Glutamatergic neuron (in vitro differentiated cells): Measurements from ENCODE around the gene ZXDC. TPM values are rescaled to one million over a fixed set of nuclear protein-coding genes. Genes with fewer than 3 reads are reported as not detected.

Source experiments
- DNase-seq: peaks from one replicate; pipeline ENCODE4 v3.0.0; 2022
- H3K27ac Mint-ChIP-seq: one replicate; pipeline ENCODE4 v1.8.0; 2020; ENCODE audit warnings: mild to moderate bottlenecking, mixed read lengths, inconsistent platforms; ENCODE audit not compliant: unreplicated experiment
- H3K27me3 Mint-ChIP-seq: one replicate; pipeline ENCODE4 v1.8.0; 2020; ENCODE audit warnings: mild to moderate bottlenecking, moderate library complexity, mixed read lengths, inconsistent platforms; ENCODE audit not compliant: unreplicated experiment
- H3K36me3 Mint-ChIP-seq: one replicate; pipeline ENCODE4 v1.8.0; 2020; ENCODE audit warnings: mild to moderate bottlenecking, mixed read lengths, inconsistent platforms; ENCODE audit not compliant: unreplicated experiment
- H3K4me1 Mint-ChIP-seq: one replicate; pipeline ENCODE4 v1.8.0; 2020; ENCODE audit warnings: mild to moderate bottlenecking, low read depth, mixed read lengths, inconsistent platforms; ENCODE audit not compliant: unreplicated experiment
- H3K4me3 Mint-ChIP-seq: one replicate; pipeline ENCODE4 v1.8.0; 2020; ENCODE audit warnings: mild to moderate bottlenecking, mixed read lengths, inconsistent platforms; ENCODE audit not compliant: unreplicated experiment
- H3K9me3 Mint-ChIP-seq: one replicate; pipeline ENCODE4 v1.8.0; 2020; ENCODE audit warnings: mild to moderate bottlenecking, moderate library complexity, mixed read lengths, inconsistent platforms; ENCODE audit not compliant: unreplicated experiment
- total RNA-seq: library from RNA; stranded (reverse); fragmentation: NEBNext Ultra II Directional; extraction: Animal tissue kit (Norgen Biotek cat#: 25700); gene quantifications from one replicate; pipeline ENCODE4 v1.2.1, GENCODE V29; 2021; ENCODE audit not compliant: unreplicated experiment
- TF ChIP-seq, protein P1 (sequence below): fragments of 200-600 bp; sonication (generic); IDR thresholded peaks from one replicate; pipeline ENCODE4 v1.5.0; 2021; ENCODE audit not compliant: partially characterized antibody, unreplicated experiment

ZXDC gene
- total RNA-seq, 1 donor from 2014 or later, result 39.5 TPM

DNA sequence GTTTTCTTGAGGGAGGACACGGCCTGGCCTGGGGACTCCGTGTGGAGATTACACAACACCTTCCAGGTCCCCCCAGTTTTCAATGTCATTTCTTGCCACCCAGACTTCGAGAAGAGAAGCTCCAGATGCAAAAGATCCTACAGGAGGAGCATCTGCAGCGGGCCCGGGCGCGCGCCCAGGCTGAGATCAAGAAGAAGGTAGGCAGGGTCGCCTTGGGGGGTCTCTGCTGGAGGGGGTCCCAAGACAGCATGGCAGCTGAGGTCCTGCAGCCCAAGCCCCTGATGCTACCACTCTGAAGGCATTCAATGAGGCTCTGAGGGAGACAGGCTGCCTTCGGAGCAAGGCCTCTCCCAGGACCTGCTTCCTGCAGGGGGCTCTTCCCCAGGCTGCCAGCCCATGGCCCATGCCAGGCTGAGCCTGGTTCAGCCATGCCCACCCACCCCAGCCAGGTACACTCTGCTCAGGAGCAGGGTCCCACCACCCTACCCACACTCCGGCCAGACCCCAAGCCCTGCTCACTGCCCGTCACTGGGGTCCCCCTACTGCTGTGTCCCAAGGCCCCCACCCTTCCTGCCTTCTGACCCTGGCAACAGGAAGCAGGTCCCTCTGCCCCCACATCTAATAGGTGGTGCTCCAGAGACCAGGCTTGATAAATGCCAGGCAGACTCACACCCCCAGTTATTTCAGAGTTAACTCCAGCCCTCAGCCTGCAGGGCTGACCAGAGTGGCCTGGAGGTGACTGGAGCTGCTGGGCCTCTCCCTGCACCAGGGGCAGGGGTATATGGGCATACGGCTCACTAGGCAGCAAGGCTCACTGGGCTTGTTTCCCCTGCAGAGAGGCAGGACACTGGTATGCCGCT, 40.0 kb downstream of the ZXDC start:
- TF ChIP-seq, protein P1, sequence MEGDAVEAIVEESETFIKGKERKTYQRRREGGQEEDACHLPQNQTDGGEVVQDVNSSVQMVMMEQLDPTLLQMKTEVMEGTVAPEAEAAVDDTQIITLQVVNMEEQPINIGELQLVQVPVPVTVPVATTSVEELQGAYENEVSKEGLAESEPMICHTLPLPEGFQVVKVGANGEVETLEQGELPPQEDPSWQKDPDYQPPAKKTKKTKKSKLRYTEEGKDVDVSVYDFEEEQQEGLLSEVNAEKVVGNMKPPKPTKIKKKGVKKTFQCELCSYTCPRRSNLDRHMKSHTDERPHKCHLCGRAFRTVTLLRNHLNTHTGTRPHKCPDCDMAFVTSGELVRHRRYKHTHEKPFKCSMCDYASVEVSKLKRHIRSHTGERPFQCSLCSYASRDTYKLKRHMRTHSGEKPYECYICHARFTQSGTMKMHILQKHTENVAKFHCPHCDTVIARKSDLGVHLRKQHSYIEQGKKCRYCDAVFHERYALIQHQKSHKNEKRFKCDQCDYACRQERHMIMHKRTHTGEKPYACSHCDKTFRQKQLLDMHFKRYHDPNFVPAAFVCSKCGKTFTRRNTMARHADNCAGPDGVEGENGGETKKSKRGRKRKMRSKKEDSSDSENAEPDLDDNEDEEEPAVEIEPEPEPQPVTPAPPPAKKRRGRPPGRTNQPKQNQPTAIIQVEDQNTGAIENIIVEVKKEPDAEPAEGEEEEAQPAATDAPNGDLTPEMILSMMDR, result no peak
- Mint-ChIP-seq H3K4me3 (no peak overlapping the region), H3K4me1 (peaks cover 12% of the 10 kb centered on the region)

DNA sequence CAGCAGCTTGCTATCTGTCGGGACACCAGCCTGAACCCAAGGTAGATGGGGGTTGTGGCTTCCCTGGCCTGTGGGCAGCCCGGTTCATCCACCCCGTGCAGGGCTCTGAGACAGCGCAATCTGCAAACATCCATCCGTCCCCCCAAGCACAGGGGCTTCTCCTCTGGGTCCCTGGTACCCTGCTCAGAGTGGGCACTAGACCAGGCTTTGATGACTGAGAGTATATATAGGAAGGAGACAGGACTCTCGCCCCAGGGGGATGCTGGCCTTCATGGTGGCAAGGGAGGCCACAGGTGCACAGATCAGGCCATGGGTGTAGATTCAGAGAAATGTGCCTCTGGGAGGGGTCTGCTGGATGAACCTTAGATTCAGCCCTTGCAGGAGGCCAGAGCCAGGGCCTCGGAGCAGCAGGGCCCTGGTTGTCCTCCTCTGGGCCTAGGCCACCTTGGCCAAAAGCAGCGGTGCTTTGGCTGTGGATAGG, 40.7 kb downstream of the ZXDC start:
- Mint-ChIP-seq H3K36me3 (no peaks in the 10 kb centered on the region), H3K9me3 (peaks cover 2% of the 10 kb centered on the region)

More for the DNA sequence above, 40.0 kb downstream of the ZXDC start:
- H3K27me3 Mint-ChIP-seq, result peaks cover 4% of the 10 kb centered on the region
- no peak overlapping the region for H3K27ac Mint-ChIP-seq
- no peaks in the 10 kb centered on the region for H3K36me3 Mint-ChIP-seq
- H3K9me3 Mint-ChIP-seq, result peaks cover 2% of the 10 kb centered on the region
- DNase-seq, result no peak

DNA sequence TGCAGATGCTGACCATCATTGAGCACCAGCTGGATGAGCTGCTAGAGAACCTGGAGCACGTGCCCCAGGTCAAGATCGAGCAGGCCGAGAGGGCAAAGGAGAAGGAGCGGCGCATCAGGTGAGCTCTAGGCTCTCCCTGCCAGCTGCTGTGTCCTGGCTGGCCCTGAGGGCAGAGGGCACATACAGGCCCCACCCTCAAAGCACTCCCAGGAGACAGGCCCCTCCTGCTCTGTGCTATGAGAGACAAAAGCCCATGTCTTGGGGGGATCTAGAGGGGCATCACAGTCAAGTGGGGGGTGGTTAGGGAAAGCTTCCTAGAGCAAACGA, 41.5 kb downstream of the ZXDC start:
- Mint-ChIP-seq H3K4me1 (peaks cover 12% of the 10 kb centered on the region), H3K4me3 (peak overlapping the region; percentile 59), H3K36me3 (no peaks in the 10 kb centered on the region), H3K27me3 (peaks cover 4% of the 10 kb centered on the region), H3K27ac (peak overlapping the region; percentile 59), H3K9me3 (peaks cover 2% of the 10 kb centered on the region)
- TF ChIP-seq, protein P1, result no peak
- DNase-seq, result no peak

More for the DNA sequence above, 40.7 kb downstream of the ZXDC start:
- TF ChIP-seq, protein P1, result no peak
- Mint-ChIP-seq H3K27me3 (peaks cover 4% of the 10 kb centered on the region), H3K4me1 (peaks cover 12% of the 10 kb centered on the region), H3K4me3 (no peak overlapping the region), H3K27ac (no peak overlapping the region)
- DNase-seq, result no peak

DNA sequence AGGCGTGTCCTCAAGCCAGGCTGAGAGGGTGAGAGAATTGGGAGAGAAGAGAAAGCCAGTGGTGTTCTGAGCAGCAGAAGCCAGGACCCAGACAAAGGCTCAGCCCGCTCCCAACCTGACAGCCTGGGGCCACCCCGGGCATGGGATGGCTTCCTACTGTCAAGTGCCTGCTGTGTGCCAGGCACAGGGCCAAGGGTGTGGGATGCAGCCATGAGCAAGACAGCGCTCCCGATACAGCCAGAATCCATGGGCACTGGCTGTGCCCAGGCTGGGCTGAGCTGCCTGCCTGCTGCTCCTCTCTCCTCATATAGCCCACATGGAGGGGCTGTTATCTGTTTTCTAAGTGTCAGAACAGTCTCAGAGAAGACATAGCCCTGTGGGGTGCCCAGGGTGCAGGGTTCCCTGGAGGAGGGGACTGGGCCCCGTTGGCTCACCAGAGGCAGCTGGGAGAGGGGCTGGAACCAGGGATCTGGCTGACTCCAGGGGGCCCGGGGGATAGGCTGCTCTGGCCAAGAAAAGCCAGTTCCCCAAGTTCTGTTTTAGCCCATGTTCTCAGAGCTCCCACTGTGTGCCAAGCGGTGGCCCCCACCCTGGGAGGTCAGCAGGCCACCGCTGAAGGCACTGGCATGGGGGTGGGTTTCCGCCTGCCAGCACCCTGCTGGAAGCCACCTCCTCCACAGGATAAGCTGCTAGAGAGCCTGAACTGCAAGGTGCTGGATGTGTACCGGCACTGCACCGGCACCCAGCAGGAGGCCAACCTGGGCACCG, 42.0 kb downstream of the ZXDC start:
- Mint-ChIP-seq H3K27ac (peak overlapping the region; percentile 64), H3K4me1 (peaks cover 12% of the 10 kb centered on the region), H3K4me3 (no peak overlapping the region), H3K27me3 (peaks cover 4% of the 10 kb centered on the region), H3K9me3 (peaks cover 2% of the 10 kb centered on the region), H3K36me3 (no peaks in the 10 kb centered on the region)
- no peak for DNase-seq
- TF ChIP-seq, protein P1, result no peak
